GM21529 (cell line): Measurements from ENCODE around the gene SPIN2A.
"Not testable (repeated sequence)": the region's sequence is repeated elsewhere in the genome, so short reads cannot be mapped to it uniquely, and the experiment has no call there.

Source experiments
- ATAC-seq: cut with Tn5 transposase; IDR thresholded peaks from one replicate; pipeline ENCODE4 v1.9.1; 2021; ENCODE audit not compliant: unreplicated experiment

The SPIN2A gene

DNA sequence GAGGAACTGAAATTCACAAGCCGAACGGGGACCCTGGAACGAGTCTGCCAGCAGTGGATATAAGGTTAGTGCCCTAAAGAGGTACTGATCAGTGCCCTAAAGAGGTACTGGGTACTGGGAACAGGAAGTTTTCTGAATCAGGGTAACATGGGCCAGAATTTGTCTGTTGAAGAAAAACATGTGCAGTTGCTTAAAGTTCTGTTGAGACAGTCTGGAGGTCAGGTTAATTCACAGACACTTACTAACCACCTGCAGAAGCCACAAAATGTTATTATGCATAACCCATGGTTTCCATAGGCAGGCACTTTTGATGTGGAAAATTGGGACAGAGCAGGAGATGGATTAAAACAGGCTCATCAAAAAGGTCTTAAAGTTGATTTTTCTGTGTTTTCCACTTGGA lies 33.7 kb downstream of the SPIN2A start:
- ATAC-seq: no peak

DNA sequence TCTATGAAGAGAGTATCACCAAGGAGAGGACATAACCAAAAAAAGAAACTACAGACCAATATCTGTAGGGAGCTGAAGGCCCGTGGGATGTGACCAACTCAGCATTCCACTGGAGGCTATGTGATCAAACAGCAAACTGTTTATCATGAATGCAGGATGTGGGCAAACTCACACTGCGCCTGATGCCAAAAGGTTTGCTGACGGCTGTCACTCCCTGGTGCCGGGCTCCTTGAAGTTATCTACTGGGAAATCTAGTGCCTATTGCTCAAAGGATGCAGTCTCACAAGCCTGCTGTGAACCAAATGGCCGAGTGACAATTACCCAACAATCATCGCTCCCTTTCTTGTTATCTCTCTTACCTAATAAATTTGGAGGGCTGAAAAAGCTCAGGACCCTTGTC lies 34.3 kb downstream of the SPIN2A start:
- not testable (repeated sequence) for ATAC-seq
